HG02970 (cell line): ENCODE data around the gene PIK3CB.
"Not testable (repeated sequence)": the region's sequence is repeated elsewhere in the genome, so short reads cannot be mapped to it uniquely, and the experiment has no call there.

ENCODE experiments used
- ATAC-seq: cut with Tn5 transposase; IDR thresholded peaks from one replicate; pipeline ENCODE4 v1.9.1; 2021; ENCODE audit warnings: mild to moderate bottlenecking, moderate library complexity, moderate number of reproducible peaks; ENCODE audit not compliant: unreplicated experiment, low FRiP score

The PIK3CB gene

DNA sequence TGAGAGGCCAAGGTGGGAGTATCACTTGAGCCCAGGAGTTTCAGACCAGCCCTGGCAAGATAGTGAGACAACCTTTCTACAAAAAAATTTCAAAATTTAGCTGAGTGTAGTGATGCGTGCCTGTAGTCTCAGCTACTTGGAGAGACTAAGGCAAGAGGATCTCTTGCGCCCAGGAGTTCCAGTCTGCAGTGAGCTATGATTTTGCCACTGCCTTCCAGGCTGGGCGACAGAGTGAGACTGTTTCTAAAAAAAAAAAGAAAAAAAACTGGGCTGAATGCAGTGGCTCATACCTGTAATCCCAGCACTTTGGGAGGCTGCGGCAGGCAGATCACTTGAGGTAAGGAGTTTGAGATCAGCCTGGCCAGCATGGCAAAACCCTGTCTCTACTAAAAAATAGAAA, 14.0 kb upstream of the PIK3CB start:
- no peak for ATAC-seq

- not testable (repeated sequence) for ATAC-seq
These were observed 12.1 kb upstream of the PIK3CB start for GRCh38 chr3:138846824-138847223.

- ATAC-seq, result no peak
These were observed 11.6 kb upstream of the PIK3CB start for GRCh38 chr3:138846262-138846791.

GRCh38 chr3:138845771-138846173, 11.0 kb upstream of the PIK3CB start:
- no peak for ATAC-seq

DNA sequence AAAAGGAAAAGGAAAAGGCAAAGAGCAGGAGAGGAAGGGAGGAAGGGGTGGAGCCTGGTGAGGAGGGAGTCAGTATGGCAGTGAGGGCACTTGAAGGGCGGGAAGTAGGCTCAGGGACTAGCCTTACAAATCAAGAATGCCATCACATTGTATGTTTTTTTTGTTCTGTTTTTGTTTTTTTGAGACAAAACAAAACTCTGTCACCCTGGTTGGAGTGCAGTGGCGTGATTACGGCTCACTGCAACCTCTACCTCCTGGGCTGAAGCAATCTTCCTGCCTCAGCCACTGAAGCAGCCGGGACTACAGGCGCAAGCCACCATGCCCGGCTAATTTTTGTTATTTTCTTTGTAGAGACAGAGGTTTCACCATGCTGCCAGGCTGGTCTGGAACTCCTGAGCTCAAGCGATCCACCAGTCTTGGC, 10.5 kb upstream of the PIK3CB start:
- no peak for ATAC-seq

GRCh38 chr3:138842483-138843188, 7.9 kb upstream of the PIK3CB start:
- no peak for ATAC-seq

- ATAC-seq, result not testable (repeated sequence)
These were observed 3.7 kb upstream of the PIK3CB start for GRCh38 chr3:138838385-138838784.

GRCh38 chr3:138835846-138836245, 1.1 kb upstream of the PIK3CB start:
- ATAC-seq, result not testable (repeated sequence)

GRCh38 chr3:138835397-138835757, 649 bp upstream of the PIK3CB start:
- ATAC-seq, result no peak

DNA sequence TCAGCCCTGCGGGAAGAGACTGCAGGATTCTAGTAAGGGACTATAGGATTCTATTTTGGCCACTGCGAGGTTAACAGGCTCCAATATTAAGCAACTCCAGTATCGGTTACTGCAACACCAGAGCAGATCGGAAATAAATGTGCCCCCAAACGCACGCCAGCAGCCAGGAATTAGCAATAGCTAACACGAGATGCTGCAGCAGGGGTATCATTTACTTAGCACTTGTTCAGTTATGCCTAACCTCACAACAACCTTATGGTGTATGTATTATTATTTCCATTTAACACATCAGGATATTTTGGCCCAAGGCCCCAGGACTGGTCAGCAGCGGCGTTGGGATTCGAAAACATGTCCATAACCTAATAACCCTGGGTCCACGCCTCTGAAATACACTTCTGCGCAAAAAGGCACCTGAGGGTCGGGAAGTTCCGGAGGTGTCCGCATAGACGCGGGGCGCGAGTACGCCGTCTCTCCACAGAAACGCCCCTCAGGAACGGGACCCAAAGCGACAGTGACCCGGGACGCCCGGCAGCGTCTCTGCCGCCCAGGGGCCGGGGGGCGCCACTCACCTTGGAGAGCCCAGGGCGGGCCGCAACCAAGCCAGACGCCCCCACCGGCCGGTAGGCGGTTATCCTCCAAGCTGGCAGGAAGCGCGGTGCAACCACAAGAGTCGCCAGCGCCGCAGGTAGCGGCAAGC, 681 bp downstream of the PIK3CB start:
- peak; percentile 42 for ATAC-seq

DNA sequence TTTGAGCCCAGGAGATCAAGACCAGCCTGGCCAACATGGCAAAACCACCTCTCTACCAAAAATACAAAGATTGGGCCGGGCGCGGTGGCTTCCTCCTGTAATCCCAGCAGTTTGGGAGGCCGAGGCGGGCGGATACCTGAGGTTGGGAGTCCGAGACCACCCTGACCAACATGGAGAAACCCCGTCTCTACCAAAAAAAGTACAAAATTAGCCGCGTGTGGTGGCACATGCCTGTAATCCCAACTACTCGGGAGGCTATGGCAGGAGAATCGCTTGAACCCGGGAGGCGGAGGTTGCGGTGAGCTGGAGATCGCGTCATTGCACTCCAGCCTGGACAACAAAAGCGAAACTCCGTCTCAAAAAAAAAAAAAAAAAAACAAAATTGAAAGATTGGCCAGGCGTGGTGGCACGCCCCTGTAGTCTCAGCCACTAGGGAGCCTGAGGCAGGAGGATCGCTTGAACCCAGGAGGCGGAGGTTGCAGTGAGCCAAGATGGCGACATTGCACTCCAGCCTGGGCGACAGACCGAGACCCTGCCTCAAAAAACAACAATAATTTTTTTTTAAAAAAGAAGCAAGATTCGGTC, 2.2 kb downstream of the PIK3CB start:
- not testable (repeated sequence) for ATAC-seq

DNA sequence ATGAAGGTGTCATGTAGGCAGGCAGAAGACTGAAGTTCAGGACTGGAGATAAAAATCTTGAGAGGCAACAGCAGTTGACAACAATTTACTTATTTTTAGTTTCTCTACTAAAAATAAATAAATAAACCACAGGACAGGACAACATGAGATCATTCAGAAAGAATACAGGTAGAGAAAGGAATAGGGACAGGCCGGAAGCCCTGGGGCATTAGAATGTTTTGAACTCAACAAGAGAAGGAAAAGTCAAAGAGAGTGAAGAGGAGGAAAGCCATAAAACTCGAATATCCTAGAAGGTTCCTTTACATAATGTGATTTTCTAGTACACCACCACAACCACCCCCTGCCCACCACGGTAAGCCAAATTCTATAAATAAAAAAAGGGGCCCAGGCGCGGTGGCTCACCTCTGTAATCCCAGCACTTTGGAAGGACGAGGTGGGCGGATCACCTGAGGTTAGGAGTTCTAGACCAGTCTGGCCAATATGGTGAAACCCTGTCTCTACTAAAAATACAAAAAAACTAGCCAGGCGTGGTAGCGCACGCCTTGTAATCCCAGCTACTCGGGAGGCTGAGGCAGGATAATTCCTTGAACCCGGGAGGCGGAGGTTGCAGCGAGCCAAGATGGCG, 4.7 kb downstream of the PIK3CB start:
- ATAC-seq, result no peak

- no peak for ATAC-seq
These were observed 5.6 kb downstream of the PIK3CB start for GRCh38 chr3:138829097-138829496.

GRCh38 chr3:138827222-138827621, 7.5 kb downstream of the PIK3CB start:
- no peak for ATAC-seq

DNA sequence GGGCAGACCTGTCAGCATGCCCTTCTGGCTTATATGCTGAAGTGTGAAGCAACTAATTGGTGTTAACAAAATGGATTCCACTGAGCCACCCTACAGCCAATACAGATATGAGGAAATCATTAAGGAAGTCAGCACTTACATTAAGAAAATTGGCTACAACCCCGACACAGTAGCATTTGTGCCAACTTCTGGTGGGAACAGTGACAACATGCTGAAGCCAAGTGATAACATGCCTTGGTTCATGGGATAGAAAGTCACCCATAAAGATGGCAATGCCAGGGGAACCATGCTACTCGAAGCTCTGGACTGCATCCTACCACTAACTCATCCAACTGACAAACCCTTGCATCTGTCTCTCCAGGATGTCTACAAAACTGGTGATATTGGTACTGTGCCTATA, 9.4 kb downstream of the PIK3CB start:
- no peak for ATAC-seq

DNA sequence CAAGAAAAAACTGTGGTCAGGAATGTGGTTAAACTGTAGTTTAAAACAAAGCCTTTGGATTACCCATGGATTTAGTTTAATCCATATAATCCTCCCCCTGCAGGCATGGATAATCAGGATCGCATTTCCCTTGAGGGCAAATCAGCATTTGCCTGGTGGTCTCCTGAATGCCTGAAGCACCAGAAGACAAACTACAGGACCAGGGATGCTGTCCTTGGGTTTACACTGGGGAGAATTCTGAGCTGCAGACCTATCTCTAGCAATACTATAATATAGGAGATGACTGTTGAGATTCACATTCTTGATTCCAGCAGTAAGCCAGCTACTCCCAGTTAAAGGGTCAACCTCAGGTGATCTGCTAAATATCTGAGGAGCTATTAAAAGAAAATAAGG, 10.6 kb downstream of the PIK3CB start:
- no peak for ATAC-seq

GRCh38 chr3:138820379-138820778, 14.3 kb downstream of the PIK3CB start:
- not testable (repeated sequence) for ATAC-seq

DNA sequence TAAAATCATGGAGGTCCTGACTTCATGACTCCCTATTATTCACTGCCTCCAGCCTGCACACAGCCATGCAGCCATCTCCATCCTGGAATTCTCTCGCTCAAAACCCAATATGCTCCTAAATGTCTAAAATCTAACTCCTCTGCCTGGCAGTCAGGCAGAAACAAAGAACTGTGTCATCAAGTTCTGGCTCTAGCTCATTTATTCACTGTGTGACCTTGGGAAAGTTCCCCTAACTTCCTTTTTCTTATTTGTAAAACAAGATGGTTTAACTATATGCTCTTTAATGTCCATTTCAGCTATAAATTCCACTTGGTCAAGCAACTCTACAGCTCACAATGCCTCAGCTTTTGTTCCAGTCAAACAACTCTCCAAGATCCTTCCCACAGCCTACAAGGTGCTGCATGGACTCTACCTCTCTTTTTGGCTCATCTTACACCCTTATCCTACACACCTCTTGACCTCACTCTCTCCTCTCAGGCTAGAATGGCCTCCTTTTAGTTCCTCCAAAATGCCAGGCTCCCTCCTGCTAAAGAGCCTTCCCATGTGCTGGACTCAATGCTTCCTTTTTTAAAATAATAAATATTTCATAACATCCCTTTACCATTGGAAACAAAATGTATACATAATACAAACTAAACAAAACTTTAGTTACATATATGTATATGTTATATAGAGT, 16.4 kb downstream of the PIK3CB start:
- ATAC-seq, result no peak

GRCh38 chr3:138817695-138818094, 17.0 kb downstream of the PIK3CB start:
- no peak for ATAC-seq

DNA sequence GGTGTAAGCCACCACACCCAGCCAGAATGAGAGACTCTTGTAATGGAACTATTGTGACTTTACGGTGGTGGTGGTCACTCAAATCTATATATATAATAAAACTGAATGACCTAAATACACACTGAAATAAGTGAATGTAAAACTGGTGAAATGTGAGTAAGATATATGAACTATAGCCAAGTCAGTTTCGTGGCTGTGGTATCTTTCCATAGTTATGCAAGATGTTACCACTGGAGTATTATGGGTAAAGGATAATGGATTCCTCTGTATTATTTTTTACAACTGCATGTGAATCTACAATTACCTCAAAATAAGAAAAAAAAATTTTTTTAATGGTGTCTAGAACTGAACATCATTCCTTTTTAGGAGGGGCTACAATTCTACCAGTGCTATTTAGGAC, 21.9 kb downstream of the PIK3CB start:
- no peak for ATAC-seq
